Measurements from ENCODE around the gene CRACR2A.

- TF ChIP-seq, protein P1, sequence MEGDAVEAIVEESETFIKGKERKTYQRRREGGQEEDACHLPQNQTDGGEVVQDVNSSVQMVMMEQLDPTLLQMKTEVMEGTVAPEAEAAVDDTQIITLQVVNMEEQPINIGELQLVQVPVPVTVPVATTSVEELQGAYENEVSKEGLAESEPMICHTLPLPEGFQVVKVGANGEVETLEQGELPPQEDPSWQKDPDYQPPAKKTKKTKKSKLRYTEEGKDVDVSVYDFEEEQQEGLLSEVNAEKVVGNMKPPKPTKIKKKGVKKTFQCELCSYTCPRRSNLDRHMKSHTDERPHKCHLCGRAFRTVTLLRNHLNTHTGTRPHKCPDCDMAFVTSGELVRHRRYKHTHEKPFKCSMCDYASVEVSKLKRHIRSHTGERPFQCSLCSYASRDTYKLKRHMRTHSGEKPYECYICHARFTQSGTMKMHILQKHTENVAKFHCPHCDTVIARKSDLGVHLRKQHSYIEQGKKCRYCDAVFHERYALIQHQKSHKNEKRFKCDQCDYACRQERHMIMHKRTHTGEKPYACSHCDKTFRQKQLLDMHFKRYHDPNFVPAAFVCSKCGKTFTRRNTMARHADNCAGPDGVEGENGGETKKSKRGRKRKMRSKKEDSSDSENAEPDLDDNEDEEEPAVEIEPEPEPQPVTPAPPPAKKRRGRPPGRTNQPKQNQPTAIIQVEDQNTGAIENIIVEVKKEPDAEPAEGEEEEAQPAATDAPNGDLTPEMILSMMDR (IDR thresholded peaks at IDR 0.05; ENCODE audit: low read length), result no peak
- no peak for TF ChIP-seq EZH2 (IDR thresholded peaks at IDR 0.05; ENCODE audit: borderline replicate concordance, low read length)
Measured at GRCh38 chr12:3651585-3652424, 101.1 kb downstream of the CRACR2A start.

Measured in OCI-LY1 (cell line).